Measurements from ENCODE around the gene CNIH3. TPM values are rescaled to one million over a fixed set of nuclear protein-coding genes. Genes with fewer than 3 reads are reported as not detected.

CNIH3 gene
- total RNA-seq, 1 experiment from 2014 or later: 4.2 TPM

GRCh38 chr1:224759681-224760091, 143.6 kb downstream of the CNIH3 start:
- Mint-ChIP-seq H3K27ac (no peak overlapping the region), H3K36me3 (ENCODE audit: insufficient read depth in 1 of 3, low read depth in 3 of 3) (peaks cover 4 to 11% (median 4%) of the 10 kb centered on the region in 3 experiments; a peak in 5 of 7 replicates), H3K27me3 (ENCODE audit: low read depth) (peaks cover 5% of the 10 kb centered on the region), H3K4me3 (no peak overlapping the region), H3K4me1 (peaks cover 8 to 13% of the 10 kb centered on the region in 2 experiments), H3K9me3 (peaks cover 10 to 12% of the 10 kb centered on the region in 2 experiments)
- H3K27ac ChIP-seq (ENCODE audit: insufficient read length, low read depth, low read length): no peak overlapping the region
- no peaks in the 10 kb centered on the region for H3K79me1 ChIP-seq (ENCODE audit: insufficient read depth, low read depth, low read length, poor library complexity, severe bottlenecking)
- H4K91ac ChIP-seq (ENCODE audit: insufficient read length, low read depth, low read length): no peak overlapping the region
- H3K9me3 ChIP-seq (ENCODE audit: control insufficient read depth, low read depth, low read length): no peaks in the 10 kb centered on the region
- no peak overlapping the region for H3K4ac ChIP-seq (ENCODE audit: low read depth, low read length)
- no peak overlapping the region for H4K5ac ChIP-seq (ENCODE audit: insufficient read length, low read depth, low read length)
- H3K23me2 ChIP-seq (ENCODE audit: insufficient read length, low read depth, low read length, poor library complexity, severe bottlenecking): no peaks in the 10 kb centered on the region
- TF ChIP-seq CTCF (conservative IDR thresholded peaks at IDR 0.05): no peak
- no peak overlapping the region for H2BK12ac ChIP-seq (ENCODE audit: insufficient read length, low read depth, low read length)
- H2AK5ac ChIP-seq (ENCODE audit: insufficient read length, low read length): no peak overlapping the region
- H2BK15ac ChIP-seq (ENCODE audit: low read depth, low read length): no peak overlapping the region
- H3K9ac ChIP-seq (ENCODE audit: extremely low read depth, insufficient read length, low read length): no peak overlapping the region
- H4K20me1 ChIP-seq (ENCODE audit: control insufficient read depth, insufficient read depth, insufficient read length): no peaks in the 10 kb centered on the region
- no peaks in the 10 kb centered on the region for H3K79me2 ChIP-seq (ENCODE audit: insufficient read depth, low read length)
- no peak overlapping the region for H2AFZ ChIP-seq (ENCODE audit: low read length)
- no peak overlapping the region for H2BK20ac ChIP-seq (ENCODE audit: low read depth, low read length, poor library complexity, severe bottlenecking)
- H3K56ac ChIP-seq (ENCODE audit: insufficient read length, low read depth, low read length): no peak overlapping the region
- no peak overlapping the region for H3K18ac ChIP-seq (ENCODE audit: insufficient read length, low read depth, low read length)
- H2BK120ac ChIP-seq (ENCODE audit: low read depth, low read length, poor library complexity, severe bottlenecking): no peak overlapping the region
- H2BK5ac ChIP-seq (ENCODE audit: insufficient read length, low read length): no peak overlapping the region
- H3K4me1 ChIP-seq (ENCODE audit: insufficient read depth, low read length): no peaks in the 10 kb centered on the region; the same call in 1 of the 2 replicates
- H3T11ph ChIP-seq (ENCODE audit: low read length): no peak overlapping the region
- H3K27me3 ChIP-seq (ENCODE audit: insufficient read depth, low read length): no peaks in the 10 kb centered on the region
- DNase-seq: no peak
- H3K4me2 ChIP-seq (ENCODE audit: insufficient read depth, insufficient read length, low read length): no peak overlapping the region
- no peak overlapping the region for H4K8ac ChIP-seq (replicated peaks; ENCODE audit: insufficient read length, low read depth, low read length)
- no peak overlapping the region for H3K23ac ChIP-seq (ENCODE audit: insufficient read length, low read depth, low read length)
- no peak overlapping the region for H3K14ac ChIP-seq (ENCODE audit: insufficient read depth, low read length)
